ENCODE measurements around the gene ZBED5.

DNA sequence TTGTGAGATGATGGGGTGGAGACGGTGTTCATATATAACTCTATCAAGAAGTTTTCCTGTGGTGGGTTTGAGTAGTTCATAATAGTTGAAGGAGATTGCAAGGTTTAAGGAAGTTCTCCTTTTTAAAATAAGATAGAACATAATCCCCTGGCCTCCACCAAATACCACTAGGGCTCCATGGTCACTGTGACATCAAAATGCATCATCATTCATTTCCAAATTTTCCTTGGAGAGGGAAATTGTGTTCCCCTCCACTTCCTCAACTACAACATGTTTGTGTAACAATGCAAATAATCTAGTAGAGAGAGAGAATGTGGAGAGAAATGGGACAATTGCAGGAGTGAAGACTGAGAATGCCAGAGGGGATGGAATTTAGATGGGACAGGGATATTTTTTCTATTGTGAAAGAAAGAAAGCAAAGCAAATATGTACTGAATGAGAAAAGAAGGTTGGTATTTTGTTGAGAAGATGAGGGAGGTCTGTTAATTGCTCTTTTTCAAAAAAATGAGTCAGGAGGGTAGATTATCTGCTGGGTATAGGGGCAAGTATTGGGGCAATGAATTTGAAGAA, 33.4 kb upstream of the ZBED5 start:
- TF ChIP-seq EZH2 (IDR thresholded peaks at IDR 0.05; ENCODE audit: low read length), result no peak
- TF ChIP-seq, protein P1, sequence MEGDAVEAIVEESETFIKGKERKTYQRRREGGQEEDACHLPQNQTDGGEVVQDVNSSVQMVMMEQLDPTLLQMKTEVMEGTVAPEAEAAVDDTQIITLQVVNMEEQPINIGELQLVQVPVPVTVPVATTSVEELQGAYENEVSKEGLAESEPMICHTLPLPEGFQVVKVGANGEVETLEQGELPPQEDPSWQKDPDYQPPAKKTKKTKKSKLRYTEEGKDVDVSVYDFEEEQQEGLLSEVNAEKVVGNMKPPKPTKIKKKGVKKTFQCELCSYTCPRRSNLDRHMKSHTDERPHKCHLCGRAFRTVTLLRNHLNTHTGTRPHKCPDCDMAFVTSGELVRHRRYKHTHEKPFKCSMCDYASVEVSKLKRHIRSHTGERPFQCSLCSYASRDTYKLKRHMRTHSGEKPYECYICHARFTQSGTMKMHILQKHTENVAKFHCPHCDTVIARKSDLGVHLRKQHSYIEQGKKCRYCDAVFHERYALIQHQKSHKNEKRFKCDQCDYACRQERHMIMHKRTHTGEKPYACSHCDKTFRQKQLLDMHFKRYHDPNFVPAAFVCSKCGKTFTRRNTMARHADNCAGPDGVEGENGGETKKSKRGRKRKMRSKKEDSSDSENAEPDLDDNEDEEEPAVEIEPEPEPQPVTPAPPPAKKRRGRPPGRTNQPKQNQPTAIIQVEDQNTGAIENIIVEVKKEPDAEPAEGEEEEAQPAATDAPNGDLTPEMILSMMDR (optimal IDR thresholded peaks at IDR 0.05 in 1 of 3, IDR thresholded peaks at IDR 0.05 in 1 of 3, conservative IDR thresholded peaks at IDR 0.05 in 1 of 3; ENCODE audit: extremely low read depth in 1 of 3, insufficient read depth in 2 of 3, low read length in 3 of 3), result no peak

Measured in keratinocyte (primary cell).